NB4 (cell line): ENCODE data around the gene LITAF.

Source experiments
- DNase-seq: peaks from one replicate; pipeline ENCODE4 v3.0.0; 2010; ENCODE audit warnings: low read depth
- H3K4me3 ChIP-seq: one replicate; pipeline ENCODE4 v1.5.1; 2011; ENCODE audit warnings: mild to moderate bottlenecking, low read depth, low read length, moderate library complexity
- MYC ChIP-seq: IDR thresholded peaks from 2 replicates; pipeline ENCODE4 v1.6.1; 2011; ENCODE audit warnings: low read depth, low read length
- POLR2A ChIP-seq: IDR thresholded peaks from 2 replicates; pipeline ENCODE4 v1.6.1; 2011; ENCODE audit warnings: mild to moderate bottlenecking; ENCODE audit not compliant: insufficient read length; ENCODE audit errors: extremely low read depth
- TF ChIP-seq, protein P1 (sequence below): IDR thresholded peaks from 2 replicates; pipeline ENCODE4 v1.6.1; 2011; ENCODE audit warnings: low read depth, low read length
- TF ChIP-seq, protein P2 (sequence below): IDR thresholded peaks from one replicate; pipeline ENCODE4 v1.5.1; 2012; ENCODE audit warnings: low read depth, low read length

LITAF gene

DNA sequence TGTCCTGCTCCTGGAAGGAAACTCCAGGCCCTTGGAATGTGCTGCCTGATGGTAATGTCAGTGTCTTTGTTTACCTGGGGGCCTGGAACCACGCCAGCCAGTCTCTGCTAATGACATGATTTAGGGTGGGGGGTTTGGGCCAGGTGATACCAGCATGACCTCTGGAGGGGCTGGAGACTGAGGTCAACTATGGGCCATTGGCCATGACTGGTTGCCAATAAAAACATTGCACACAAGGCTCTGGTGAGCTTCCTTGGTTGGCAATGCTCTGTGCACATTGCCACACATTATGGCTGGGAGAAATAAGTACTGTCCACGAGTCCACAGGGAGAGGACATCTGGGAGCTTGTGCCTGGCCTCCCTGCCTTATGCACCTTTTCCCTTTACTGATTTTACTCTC is 52.5 kb downstream of the LITAF start:
- no peak for DNase-seq
- TF ChIP-seq POLR2A, result no peak
- TF ChIP-seq, protein P1, sequence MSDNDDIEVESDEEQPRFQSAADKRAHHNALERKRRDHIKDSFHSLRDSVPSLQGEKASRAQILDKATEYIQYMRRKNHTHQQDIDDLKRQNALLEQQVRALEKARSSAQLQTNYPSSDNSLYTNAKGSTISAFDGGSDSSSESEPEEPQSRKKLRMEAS, result no peak
- TF ChIP-seq, protein P2, sequence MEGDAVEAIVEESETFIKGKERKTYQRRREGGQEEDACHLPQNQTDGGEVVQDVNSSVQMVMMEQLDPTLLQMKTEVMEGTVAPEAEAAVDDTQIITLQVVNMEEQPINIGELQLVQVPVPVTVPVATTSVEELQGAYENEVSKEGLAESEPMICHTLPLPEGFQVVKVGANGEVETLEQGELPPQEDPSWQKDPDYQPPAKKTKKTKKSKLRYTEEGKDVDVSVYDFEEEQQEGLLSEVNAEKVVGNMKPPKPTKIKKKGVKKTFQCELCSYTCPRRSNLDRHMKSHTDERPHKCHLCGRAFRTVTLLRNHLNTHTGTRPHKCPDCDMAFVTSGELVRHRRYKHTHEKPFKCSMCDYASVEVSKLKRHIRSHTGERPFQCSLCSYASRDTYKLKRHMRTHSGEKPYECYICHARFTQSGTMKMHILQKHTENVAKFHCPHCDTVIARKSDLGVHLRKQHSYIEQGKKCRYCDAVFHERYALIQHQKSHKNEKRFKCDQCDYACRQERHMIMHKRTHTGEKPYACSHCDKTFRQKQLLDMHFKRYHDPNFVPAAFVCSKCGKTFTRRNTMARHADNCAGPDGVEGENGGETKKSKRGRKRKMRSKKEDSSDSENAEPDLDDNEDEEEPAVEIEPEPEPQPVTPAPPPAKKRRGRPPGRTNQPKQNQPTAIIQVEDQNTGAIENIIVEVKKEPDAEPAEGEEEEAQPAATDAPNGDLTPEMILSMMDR, result no peak
- no peak for TF ChIP-seq MYC

DNA sequence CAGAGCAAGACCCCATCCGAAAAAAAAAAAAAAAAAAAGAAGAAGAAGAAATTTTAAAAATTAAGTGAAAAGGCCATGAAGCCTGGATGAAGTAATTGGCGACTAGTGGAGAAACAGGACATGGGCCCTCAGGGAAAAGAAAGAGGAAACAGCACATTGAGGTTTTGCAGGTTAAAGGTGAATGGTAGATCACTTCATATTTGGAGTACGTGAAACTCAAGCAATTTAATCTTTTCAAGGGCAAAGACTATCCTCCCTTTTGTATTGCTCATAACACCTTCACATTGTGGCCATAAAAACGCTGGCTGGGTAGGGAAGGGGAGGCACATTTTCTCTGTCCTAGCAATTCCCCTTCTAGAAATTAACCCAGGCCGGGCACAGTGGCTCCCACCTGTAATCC is 53.1 kb downstream of the LITAF start:
- peak; percentile 21 for DNase-seq
- no peak overlapping the region for H3K4me3 ChIP-seq
- TF ChIP-seq MYC, result no peak
- TF ChIP-seq, protein P1, result no peak

More for the DNA sequence above, 52.5 kb downstream of the LITAF start:
- H3K4me3 ChIP-seq, result no peak overlapping the region

DNA sequence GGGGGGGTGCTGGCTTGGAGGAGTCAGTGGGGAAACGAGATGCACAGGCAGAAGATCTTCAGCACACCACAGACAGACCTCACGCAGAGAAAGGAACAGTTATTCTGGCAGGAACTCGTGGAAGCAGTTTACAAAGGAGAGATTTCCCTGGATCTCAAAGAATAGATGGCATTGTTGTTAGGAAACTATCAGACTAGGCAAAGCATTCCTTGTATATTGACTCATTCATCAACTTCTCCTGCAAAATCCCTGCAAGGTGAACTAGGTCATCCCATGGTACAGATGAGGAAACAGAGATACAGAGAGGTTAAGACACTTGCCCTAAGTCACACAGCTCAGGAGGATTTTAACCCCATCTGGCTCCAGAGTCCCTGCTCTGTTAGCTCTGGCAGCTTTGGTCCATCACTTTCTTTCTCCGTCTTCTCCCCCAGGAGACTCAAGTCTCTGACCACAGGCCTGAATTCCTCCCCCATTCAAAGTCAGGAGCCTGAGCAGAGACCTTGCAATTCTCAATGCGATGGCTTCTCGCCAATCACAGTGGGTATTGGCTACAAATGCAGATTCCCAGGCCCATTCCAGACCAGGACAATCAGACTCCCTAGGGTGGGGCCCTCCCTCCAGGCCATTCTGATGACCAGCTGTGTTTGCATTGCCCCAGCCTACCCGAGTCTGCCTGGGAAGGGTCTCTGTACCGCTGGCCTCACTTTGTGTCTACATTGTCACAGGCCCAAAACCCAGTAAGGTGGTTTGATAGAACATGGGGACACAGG is 56.4 kb downstream of the LITAF start:
- no peak overlapping the region for H3K4me3 ChIP-seq
- DNase-seq, result no peak
- TF ChIP-seq, protein P2, result no peak
- TF ChIP-seq POLR2A, result no peak

DNA sequence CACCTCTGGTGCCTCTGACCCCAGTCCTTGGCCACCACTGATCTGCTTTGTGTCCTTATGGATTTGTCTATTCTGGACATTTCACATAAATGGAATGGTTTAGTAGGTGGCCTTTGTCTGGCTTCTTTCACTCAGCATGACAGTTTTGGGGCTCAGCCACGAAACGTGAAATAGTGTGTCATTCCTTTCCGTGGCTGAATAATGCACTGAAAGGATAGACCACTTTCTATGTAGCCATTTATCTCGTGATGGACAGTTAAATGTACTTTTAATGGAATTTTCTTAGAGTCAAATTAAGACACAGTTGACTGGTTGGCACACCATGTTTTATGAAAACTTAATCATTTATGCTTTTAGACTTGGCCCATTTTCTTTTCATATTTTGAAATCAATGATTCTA is 57.4 kb downstream of the LITAF start:
- TF ChIP-seq, protein P2, result no peak
- TF ChIP-seq POLR2A (no peak), MYC (no peak)
- DNase-seq, result no peak
- no peak overlapping the region for H3K4me3 ChIP-seq

DNA sequence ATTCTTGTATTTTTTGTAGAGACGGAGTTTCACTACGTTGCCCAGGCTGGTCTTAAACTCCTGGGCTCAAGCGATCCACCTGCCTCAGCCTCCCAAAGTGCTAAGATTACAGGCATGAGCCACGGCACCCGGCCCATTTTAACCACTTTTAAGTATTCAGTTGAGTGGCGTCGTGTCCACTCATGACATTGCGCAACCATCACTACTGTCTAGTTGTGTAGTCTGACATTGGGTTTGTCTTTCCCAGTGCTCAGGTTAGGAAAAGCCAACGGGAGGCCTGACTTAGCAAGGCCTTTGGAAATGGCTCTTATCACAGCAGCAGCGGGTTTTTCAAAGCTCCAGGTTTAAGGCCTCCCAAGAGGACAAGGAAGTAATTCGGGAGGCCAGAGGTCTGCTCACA is 58.7 kb downstream of the LITAF start:
- TF ChIP-seq, protein P1, result no peak
- TF ChIP-seq, protein P2, result no peak
- no peak for TF ChIP-seq POLR2A
- no peak for TF ChIP-seq MYC
- no peak for DNase-seq

DNA sequence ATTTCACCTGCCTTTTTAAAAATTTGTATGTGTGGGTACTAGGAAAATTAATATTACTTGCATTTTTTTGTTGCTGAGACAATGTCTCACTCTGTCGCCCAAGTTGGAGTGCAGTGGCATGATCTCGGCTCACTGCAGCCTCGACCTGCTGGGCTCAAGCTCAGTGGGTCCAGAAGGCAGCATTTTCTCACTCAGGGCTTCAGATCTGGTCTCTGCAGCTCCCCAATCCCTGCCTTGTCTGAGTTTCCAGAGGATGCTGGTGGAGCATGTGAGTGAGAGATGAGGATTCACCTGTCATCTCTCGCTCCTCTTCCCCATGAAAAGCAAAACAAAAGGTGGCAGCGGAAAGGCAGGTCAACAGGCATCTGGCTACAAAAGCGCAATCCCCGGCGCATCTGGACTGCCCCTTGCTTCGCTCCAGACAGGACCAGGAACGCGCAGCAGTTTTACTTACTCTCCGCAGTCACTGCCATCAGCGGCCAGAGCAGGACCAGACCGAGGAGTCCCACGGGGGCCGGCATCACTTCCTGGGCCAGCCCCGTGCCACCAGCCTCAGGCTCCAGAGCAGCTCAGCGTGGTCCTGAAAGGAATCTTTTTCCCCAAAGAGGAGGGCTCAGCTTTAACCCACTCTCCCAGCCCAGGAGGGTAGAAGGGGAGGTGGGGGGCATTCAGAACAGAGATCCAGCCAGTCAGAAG is 59.9 kb downstream of the LITAF start:
- DNase-seq, result no peak
- H3K4me3 ChIP-seq, result no peak overlapping the region
- no peak for TF ChIP-seq MYC
- TF ChIP-seq, protein P1, result no peak
- TF ChIP-seq, protein P2, result no peak
- TF ChIP-seq POLR2A, result no peak

More for the DNA sequence above, 58.7 kb downstream of the LITAF start:
- H3K4me3 ChIP-seq, result no peak overlapping the region
